Suprapubic skin (tissue), 4 donors: Measurements from ENCODE around the gene ZNF175. TPM values are rescaled to one million over a fixed set of nuclear protein-coding genes. Genes with fewer than 3 reads are reported as not detected.

Experiments
- DNase-seq, 2 donors: peaks; one replicate each; pipeline ENCODE4 v3.0.0-alpha.2; 2019; ENCODE audit warnings: low spot score in 2 of 2
- H3K27ac ChIP-seq: fragments of 200-600 bp; sonication (generic); one replicate; pipeline ENCODE4 v1.5.1; 2019
- H3K27me3 ChIP-seq: fragments of 200-600 bp; sonication (generic); one replicate; pipeline ENCODE4 v1.5.1; 2019
- H3K36me3 ChIP-seq: fragments of 200-600 bp; sonication (generic); one replicate; pipeline ENCODE4 v1.5.1; 2019
- H3K4me1 ChIP-seq: fragments of 200-600 bp; sonication (generic); one replicate; pipeline ENCODE4 v1.5.1; 2019
- H3K4me3 ChIP-seq: fragments of 200-600 bp; sonication (generic); one replicate; pipeline ENCODE4 v1.5.1; 2019; ENCODE audit warnings: mild to moderate bottlenecking
- H3K9me3 ChIP-seq: fragments of 200-600 bp; sonication (generic); one replicate; pipeline ENCODE4 v1.5.1; 2019
- CTCF ChIP-seq, 2 donors: fragments of 200-600 bp in 1 of 2; fragments of 450-650 bp in 1 of 2; sonication (generic) in 1 of 2; IDR thresholded peaks; one replicate each; pipeline ENCODE4 v1.5.1; 2016 to 2019; ENCODE audit warnings: antibody characterized with exemption in 2 of 2, mild to moderate bottlenecking in 1 of 2, moderate library complexity in 1 of 2
- EP300 ChIP-seq: sonication (generic); formaldehyde crosslinking; IDR thresholded peaks from one replicate; pipeline ENCODE4 v1.6.1; 2017; ENCODE audit warnings: antibody characterized with exemption
- POLR2A ChIP-seq, 2 donors: fragments of 450-650 bp; IDR thresholded peaks; one replicate each; pipeline ENCODE4 v1.6.1; 2017; ENCODE audit warnings: antibody characterized with exemption in 2 of 2, mild to moderate bottlenecking in 2 of 2, moderate library complexity in 2 of 2
- POLR2AphosphoS5 ChIP-seq, 3 donors: sonication (generic); formaldehyde crosslinking; IDR thresholded peaks; one replicate each; pipeline ENCODE4 v1.6.1; 2017; ENCODE audit warnings: antibody characterized with exemption in 3 of 3
- WGBS: methylation state at CpG from one replicate; pipeline ENCODE4 v1.1.5; 2018; 5-methylcytosine and 5-hydroxymethylcytosine counted together
- total RNA-seq, 4 donors: library from RNA; depleted of rRNA; stranded (reverse); fragments of >200 nt; gene quantifications; one replicate each; pipeline ENCODE4 v1.1.0, GENCODE V29; 2016

ZNF175 gene
- total RNA-seq, 4 donors from 2014 or later: 2.0 to 12.1 (median 5.1) TPM

- Histone ChIP-seq H3K27ac (no peak overlapping the region), H3K4me3 (no peak overlapping the region), H3K9me3 (no peaks in the 10 kb centered on the region), H3K4me1 (peaks cover 12% of the 10 kb centered on the region), H3K36me3 (no peaks in the 10 kb centered on the region), H3K27me3 (peaks cover 34% of the 10 kb centered on the region)
- TF ChIP-seq EP300 (no peak), POLR2AphosphoS5 (IDR thresholded peaks at IDR 0.05) (no peak), CTCF (IDR thresholded peaks at IDR 0.05) (no peak), POLR2A (IDR thresholded peaks at IDR 0.05) (no peak)
- WGBS: 83% methylated on average over 4 of the region's 4 CpGs
- DNase-seq: no peak
These were observed 3.5 kb upstream of the ZNF175 start for GRCh38 chr19:51567583-51567982.

- WGBS: 77% methylated on average over 1 of the region's 1 CpG
- peaks cover 19% of the 10 kb centered on the region for H3K4me1 ChIP-seq
- no peak for DNase-seq
- no peaks in the 10 kb centered on the region for H3K9me3 ChIP-seq
- H3K36me3 ChIP-seq: no peaks in the 10 kb centered on the region
- no peak overlapping the region for H3K4me3 ChIP-seq
- no peak overlapping the region for H3K27ac ChIP-seq
- no peak for TF ChIP-seq CTCF (IDR thresholded peaks at IDR 0.05)
- TF ChIP-seq EP300: no peak
- TF ChIP-seq POLR2A (IDR thresholded peaks at IDR 0.05): no peak
- TF ChIP-seq POLR2AphosphoS5 (IDR thresholded peaks at IDR 0.05): no peak
- H3K27me3 ChIP-seq: peaks cover 32% of the 10 kb centered on the region
These were observed 2.6 kb upstream of the ZNF175 start for GRCh38 chr19:51568456-51568855.

- TF ChIP-seq POLR2A (IDR thresholded peaks at IDR 0.05): no peak
- no peak for TF ChIP-seq CTCF (IDR thresholded peaks at IDR 0.05)
- TF ChIP-seq EP300: no peak
- TF ChIP-seq POLR2AphosphoS5 (IDR thresholded peaks at IDR 0.05): no peak
- peaks cover 8% of the 10 kb centered on the region for H3K27me3 ChIP-seq
- H3K9me3 ChIP-seq: no peaks in the 10 kb centered on the region
- H3K4me1 ChIP-seq: peaks cover 19% of the 10 kb centered on the region
- 5% methylated on average over 8 of the region's 8 CpGs for WGBS
- H3K27ac ChIP-seq: no peak overlapping the region
- DNase-seq: no peak
- peaks cover 6% of the 10 kb centered on the region for H3K36me3 ChIP-seq
- peak overlapping the region; percentile 72 for H3K4me3 ChIP-seq
These were observed 516 bp downstream of the ZNF175 start for GRCh38 chr19:51571599-51571998.

- 68% methylated on average over 3 of the region's 3 CpGs for WGBS
- Histone ChIP-seq H3K27ac (no peak overlapping the region), H3K36me3 (peaks cover 6% of the 10 kb centered on the region), H3K27me3 (peaks cover 6% of the 10 kb centered on the region), H3K9me3 (no peaks in the 10 kb centered on the region), H3K4me1 (peaks cover 19% of the 10 kb centered on the region), H3K4me3 (no peak overlapping the region)
- DNase-seq: no peak
- TF ChIP-seq EP300: no peak
- TF ChIP-seq POLR2A (IDR thresholded peaks at IDR 0.05): no peak
- no peak for TF ChIP-seq POLR2AphosphoS5 (IDR thresholded peaks at IDR 0.05)
- no peak for TF ChIP-seq CTCF (IDR thresholded peaks at IDR 0.05)
These were observed 1.3 kb downstream of the ZNF175 start for GRCh38 chr19:51572410-51572809.

GRCh38 chr19:51572908-51573307 lies 1.8 kb downstream of the ZNF175 start:
- Histone ChIP-seq H3K27ac (no peak overlapping the region), H3K4me3 (no peak overlapping the region), H3K4me1 (peaks cover 19% of the 10 kb centered on the region), H3K27me3 (peaks cover 1% of the 10 kb centered on the region), H3K9me3 (no peaks in the 10 kb centered on the region), H3K36me3 (peaks cover 6% of the 10 kb centered on the region)
- TF ChIP-seq EP300 (no peak), POLR2AphosphoS5 (IDR thresholded peaks at IDR 0.05) (no peak), POLR2A (IDR thresholded peaks at IDR 0.05) (no peak), CTCF (IDR thresholded peaks at IDR 0.05) (no peak)
- 84% methylated on average over 4 of the region's 4 CpGs for WGBS
- DNase-seq: no peak
